ENCODE results near the gene GALNTL6.

GALNTL6 gene

GRCh38 chr4:172868271-172868670 is 1055.1 kb downstream of the GALNTL6 start:
- Histone ChIP-seq H2AFZ (ENCODE audit: low read depth, low read length, severe bottlenecking) (no peak overlapping the region), H3K27me3 (ENCODE audit: low read length) (no peaks in the 10 kb centered on the region), H3F3A (ENCODE audit: insufficient read depth) (no peaks in the 10 kb centered on the region), H4K20me1 (ENCODE audit: low read depth, low read length) (no peaks in the 10 kb centered on the region), H3K27ac (ENCODE audit: low read depth, low read length) (no peak overlapping the region), H3K4me3 (ENCODE audit: insufficient read depth, low read length, poor library complexity, severe bottlenecking) (no peak overlapping the region), H3K79me2 (ENCODE audit: insufficient read depth, low read length) (no peaks in the 10 kb centered on the region), H3K36me3 (ENCODE audit: low read length) (no peaks in the 10 kb centered on the region), H3K4me2 (ENCODE audit: low read depth, low read length, poor library complexity, severe bottlenecking) (no peak overlapping the region), H3K9ac (ENCODE audit: low read length) (no peak overlapping the region), H3K9me2 (replicated peaks; ENCODE audit: insufficient read depth, low read length) (no peaks in the 10 kb centered on the region), H3K9me3 (ENCODE audit: insufficient read depth, low read length) (no peaks in the 10 kb centered on the region)
- TF ChIP-seq CTCF (IDR thresholded peaks at IDR 0.05; ENCODE audit: insufficient read depth, low read length, poor library complexity, severe bottlenecking) (no peak), EZH2phosphoT487 (conservative IDR thresholded peaks at IDR 0.05; ENCODE audit: low read length) (no peak)

DNA sequence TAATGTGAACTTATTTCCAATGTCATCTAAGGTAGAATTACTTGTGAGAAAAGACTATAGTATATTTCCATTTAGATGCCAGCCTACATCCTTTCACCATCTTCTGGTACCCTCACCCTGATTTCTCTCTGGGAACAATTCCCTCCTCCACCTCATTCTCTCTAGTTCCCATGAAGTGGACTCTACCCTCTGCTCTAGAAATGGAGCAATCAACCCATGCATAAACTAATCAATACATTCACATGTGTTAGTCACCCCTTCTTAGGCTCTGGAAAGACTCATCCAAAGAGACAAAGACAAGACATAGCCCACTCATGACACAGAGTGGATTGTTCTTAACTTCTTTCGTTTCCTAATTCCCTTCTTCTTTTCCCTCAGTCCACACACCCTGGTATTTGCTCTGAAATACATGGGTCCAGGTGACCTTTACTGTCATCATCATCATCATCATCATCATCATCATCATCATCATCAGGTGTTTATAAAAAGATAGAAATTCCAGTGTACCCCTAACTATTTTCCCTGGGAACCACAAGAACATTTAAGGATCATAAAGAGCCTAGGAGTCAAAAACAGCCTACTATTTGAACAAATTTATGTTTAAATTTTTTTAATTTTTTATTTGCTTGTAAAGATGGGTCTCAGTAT is 1056.5 kb downstream of the GALNTL6 start:
- no peak overlapping the region for H3K4me3 ChIP-seq (ENCODE audit: insufficient read depth, low read length, poor library complexity, severe bottlenecking)
- no peaks in the 10 kb centered on the region for H3K27me3 ChIP-seq (ENCODE audit: low read length)
- H3K36me3 ChIP-seq (ENCODE audit: low read length) = no peaks in the 10 kb centered on the region
- H3K9me3 ChIP-seq (ENCODE audit: insufficient read depth, low read length) = no peaks in the 10 kb centered on the region
- no peak overlapping the region for H3K4me2 ChIP-seq (ENCODE audit: low read depth, low read length, poor library complexity, severe bottlenecking)
- no peak overlapping the region for H2AFZ ChIP-seq (ENCODE audit: low read depth, low read length, severe bottlenecking)
- H3K9me2 ChIP-seq (replicated peaks; ENCODE audit: insufficient read depth, low read length) = no peaks in the 10 kb centered on the region
- no peak overlapping the region for H3K9ac ChIP-seq (ENCODE audit: low read length)
- no peaks in the 10 kb centered on the region for H3F3A ChIP-seq (ENCODE audit: insufficient read depth)
- H3K27ac ChIP-seq (ENCODE audit: low read depth, low read length) = no peak overlapping the region
- H4K20me1 ChIP-seq (ENCODE audit: low read depth, low read length) = no peaks in the 10 kb centered on the region
- H3K79me2 ChIP-seq (ENCODE audit: insufficient read depth, low read length) = no peaks in the 10 kb centered on the region
- TF ChIP-seq EZH2phosphoT487 (conservative IDR thresholded peaks at IDR 0.05; ENCODE audit: low read length) = no peak
- no peak for TF ChIP-seq CTCF (IDR thresholded peaks at IDR 0.05; ENCODE audit: insufficient read depth, low read length, poor library complexity, severe bottlenecking)

DNA sequence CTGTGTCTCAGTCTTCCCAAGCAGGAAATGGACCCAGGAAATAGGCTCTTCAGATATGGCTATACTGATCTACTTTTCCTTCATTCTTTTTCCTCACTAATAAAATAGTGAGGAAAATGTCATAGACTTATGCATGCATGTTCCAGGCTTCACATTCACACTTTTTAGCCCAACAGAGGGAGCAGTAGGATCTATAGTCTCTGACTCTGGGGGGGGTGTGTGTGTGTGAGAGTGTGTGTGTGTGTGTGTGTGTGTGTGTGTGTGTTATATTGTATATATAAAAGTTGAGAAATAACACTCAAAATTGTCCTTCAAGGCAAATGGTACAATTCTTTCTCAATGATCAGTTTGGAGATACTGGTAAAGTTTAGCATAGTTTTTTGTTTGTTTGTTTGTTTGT is 1058.2 kb downstream of the GALNTL6 start:
- no peak overlapping the region for H3K4me3 ChIP-seq (ENCODE audit: insufficient read depth, low read length, poor library complexity, severe bottlenecking)
- H3K27ac ChIP-seq (ENCODE audit: low read depth, low read length) = no peak overlapping the region
- H3K9me3 ChIP-seq (ENCODE audit: insufficient read depth, low read length) = no peaks in the 10 kb centered on the region
- H3K36me3 ChIP-seq (ENCODE audit: low read length) = no peaks in the 10 kb centered on the region
- H3K9ac ChIP-seq (ENCODE audit: low read length) = no peak overlapping the region
- no peaks in the 10 kb centered on the region for H3K9me2 ChIP-seq (replicated peaks; ENCODE audit: insufficient read depth, low read length)
- H3K4me2 ChIP-seq (ENCODE audit: low read depth, low read length, poor library complexity, severe bottlenecking) = no peak overlapping the region
- H2AFZ ChIP-seq (ENCODE audit: low read depth, low read length, severe bottlenecking) = no peak overlapping the region
- H3K27me3 ChIP-seq (ENCODE audit: low read length) = no peaks in the 10 kb centered on the region
- no peaks in the 10 kb centered on the region for H3K79me2 ChIP-seq (ENCODE audit: insufficient read depth, low read length)
- H3F3A ChIP-seq (ENCODE audit: insufficient read depth) = no peaks in the 10 kb centered on the region
- TF ChIP-seq CTCF (IDR thresholded peaks at IDR 0.05; ENCODE audit: insufficient read depth, low read length, poor library complexity, severe bottlenecking) (no peak), EZH2phosphoT487 (conservative IDR thresholded peaks at IDR 0.05; ENCODE audit: low read length) (no peak)
- no peaks in the 10 kb centered on the region for H4K20me1 ChIP-seq (ENCODE audit: low read depth, low read length)
